Retinal pigment epithelial cell (primary cell): Measurements from ENCODE around the gene SFR1.

Experiments
- DNase-seq: peaks from one replicate; pipeline ENCODE4 v3.0.0-alpha.2; 2010; ENCODE audit warnings: low read depth
- H3K4me3 ChIP-seq: 2 replicates; pipeline ENCODE4 v1.5.1; 2011; ENCODE audit warnings: mild to moderate bottlenecking, low read length, control low read depth, moderate library complexity
- TF ChIP-seq, protein P1 (sequence below): conservative IDR thresholded peaks from 2 replicates; pipeline ENCODE4 v1.5.1; 2011; ENCODE audit warnings: low read depth, low read length, control low read depth, inconsistent platforms

The SFR1 gene

GRCh38 chr10:104096692-104097091 is 25.3 kb upstream of the SFR1 start:
- H3K4me3 ChIP-seq = no peak overlapping the region
- TF ChIP-seq, protein P1, sequence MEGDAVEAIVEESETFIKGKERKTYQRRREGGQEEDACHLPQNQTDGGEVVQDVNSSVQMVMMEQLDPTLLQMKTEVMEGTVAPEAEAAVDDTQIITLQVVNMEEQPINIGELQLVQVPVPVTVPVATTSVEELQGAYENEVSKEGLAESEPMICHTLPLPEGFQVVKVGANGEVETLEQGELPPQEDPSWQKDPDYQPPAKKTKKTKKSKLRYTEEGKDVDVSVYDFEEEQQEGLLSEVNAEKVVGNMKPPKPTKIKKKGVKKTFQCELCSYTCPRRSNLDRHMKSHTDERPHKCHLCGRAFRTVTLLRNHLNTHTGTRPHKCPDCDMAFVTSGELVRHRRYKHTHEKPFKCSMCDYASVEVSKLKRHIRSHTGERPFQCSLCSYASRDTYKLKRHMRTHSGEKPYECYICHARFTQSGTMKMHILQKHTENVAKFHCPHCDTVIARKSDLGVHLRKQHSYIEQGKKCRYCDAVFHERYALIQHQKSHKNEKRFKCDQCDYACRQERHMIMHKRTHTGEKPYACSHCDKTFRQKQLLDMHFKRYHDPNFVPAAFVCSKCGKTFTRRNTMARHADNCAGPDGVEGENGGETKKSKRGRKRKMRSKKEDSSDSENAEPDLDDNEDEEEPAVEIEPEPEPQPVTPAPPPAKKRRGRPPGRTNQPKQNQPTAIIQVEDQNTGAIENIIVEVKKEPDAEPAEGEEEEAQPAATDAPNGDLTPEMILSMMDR = no peak

DNA sequence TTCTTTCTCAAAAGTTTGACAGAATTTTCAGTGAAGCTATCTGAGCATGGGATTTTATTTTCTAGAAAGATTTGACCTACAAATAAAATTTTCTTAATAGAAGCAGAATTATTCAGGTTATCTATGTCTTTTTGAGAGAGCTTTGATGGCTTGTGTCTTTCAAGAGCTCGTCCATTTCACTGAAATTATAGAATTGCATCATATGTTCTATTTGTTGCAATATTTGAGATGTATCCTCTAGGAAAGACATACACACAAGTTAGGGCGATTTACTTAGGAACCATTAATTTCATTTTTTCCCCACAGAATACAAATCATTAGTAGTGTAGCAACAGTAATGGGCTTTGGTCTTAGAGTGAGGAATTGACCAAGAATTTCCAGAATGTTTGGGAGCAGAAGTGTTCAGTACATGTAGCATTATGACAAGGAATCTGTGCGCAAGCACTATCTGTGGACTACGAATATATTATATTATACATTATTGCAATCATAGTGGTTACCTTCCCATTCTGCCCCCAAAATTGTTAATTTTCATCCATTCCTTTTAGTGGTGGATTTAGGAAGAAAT is 23.5 kb upstream of the SFR1 start:
- no peak overlapping the region for H3K4me3 ChIP-seq
- DNase-seq = no peak
- TF ChIP-seq, protein P1 = no peak

More at GRCh38 chr10:104096692-104097091, 25.3 kb upstream of the SFR1 start:
- DNase-seq = no peak

DNA sequence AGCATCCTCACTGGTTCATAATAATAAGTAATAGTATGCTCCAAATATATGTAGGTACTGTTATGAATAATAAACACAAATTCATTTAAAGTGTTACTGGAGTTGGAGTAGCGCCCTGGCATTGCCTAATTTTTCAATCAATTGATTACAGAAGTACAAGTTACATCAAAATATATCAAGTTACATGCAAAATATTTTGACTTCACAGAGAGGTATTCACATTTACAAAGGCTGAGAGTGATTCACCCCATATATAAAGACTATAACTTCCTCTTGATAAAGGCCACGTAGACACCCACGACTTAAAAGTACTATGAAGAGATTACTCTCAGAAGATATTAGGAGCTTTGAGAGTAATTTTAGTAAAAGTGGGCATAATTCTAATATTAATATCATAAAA is 22.7 kb upstream of the SFR1 start:
- H3K4me3 ChIP-seq = no peak overlapping the region

DNA sequence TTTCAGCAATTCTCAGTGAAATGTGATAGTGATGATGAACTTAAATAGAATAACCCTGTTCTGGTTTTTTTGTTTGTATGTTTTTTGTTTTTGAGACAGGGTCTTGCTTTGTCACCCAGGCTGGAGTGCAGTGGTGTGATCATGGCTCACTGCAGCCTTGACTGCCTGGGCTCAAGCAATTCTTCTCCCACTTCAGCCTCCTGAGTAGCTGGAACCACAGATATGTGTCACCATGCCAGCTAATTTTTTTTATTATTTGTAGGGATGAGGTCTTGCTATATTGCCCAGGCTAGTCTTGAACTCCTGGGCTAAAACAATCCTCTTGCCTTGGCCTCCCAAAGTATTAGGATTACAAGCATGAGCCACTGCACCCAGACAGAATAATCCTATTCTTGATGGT is 22.0 kb upstream of the SFR1 start:
- no peak for DNase-seq
- TF ChIP-seq, protein P1 = no peak
- H3K4me3 ChIP-seq = no peak overlapping the region

More for the DNA sequence above, 22.7 kb upstream of the SFR1 start:
- TF ChIP-seq, protein P1 = no peak
- no peak for DNase-seq

GRCh38 chr10:104100795-104101194 is 21.2 kb upstream of the SFR1 start:
- DNase-seq = no peak
- no peak overlapping the region for H3K4me3 ChIP-seq
- TF ChIP-seq, protein P1 = no peak

DNA sequence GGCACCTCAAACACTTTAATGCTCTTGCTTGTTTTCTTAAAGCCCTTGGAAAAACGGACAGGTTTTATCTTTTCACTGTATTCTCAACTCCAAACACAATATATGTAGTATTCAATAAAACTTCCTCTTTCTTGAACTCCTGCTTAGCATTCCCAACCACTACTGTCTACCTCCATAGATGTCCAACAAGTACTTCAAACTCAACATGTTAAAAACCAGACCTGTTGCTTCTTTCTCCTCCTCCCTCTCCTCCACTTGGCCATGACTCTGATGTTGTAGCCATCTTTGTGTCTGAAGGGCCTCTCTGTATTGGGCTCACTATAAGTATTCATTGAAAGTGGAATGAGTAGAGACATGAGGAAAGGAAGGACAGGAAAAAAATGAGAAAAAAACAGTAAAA is 20.1 kb upstream of the SFR1 start:
- no peak for DNase-seq
- H3K4me3 ChIP-seq = no peak overlapping the region
- TF ChIP-seq, protein P1 = no peak

GRCh38 chr10:104103956-104104355 is 18.0 kb upstream of the SFR1 start:
- no peak overlapping the region for H3K4me3 ChIP-seq
- no peak for DNase-seq
- TF ChIP-seq, protein P1 = no peak
